Smooth muscle cell (in vitro differentiated cells): ENCODE measurements around the gene PCNX1. TPM values are rescaled to one million over a fixed set of nuclear protein-coding genes. Genes with fewer than 3 reads are reported as not detected.

Source experiments
- DNase-seq: peaks from one replicate; lab custom pipeline; 2025; ENCODE audit not compliant: unreplicated experiment; lab: John Stamatoyannopoulos, UW
- H2AFZ ChIP-seq: fragments of 200-600 bp; sonication (generic); 2 replicates; pipeline ENCODE4 v1.6.0; 2016; ENCODE audit warnings: antibody characterized with exemption, low read depth, mild to moderate bottlenecking
- H3F3A ChIP-seq: fragments of 200-600 bp; sonication (generic); 2 replicates; pipeline ENCODE4 v1.6.0; 2017; ENCODE audit warnings: antibody characterized with exemption, low read depth
- H3K27ac ChIP-seq: fragments of 200-600 bp; sonication (generic); 2 replicates; pipeline ENCODE4 v1.5.1; 2016; ENCODE audit warnings: low read depth, mild to moderate bottlenecking
- H3K27me3 ChIP-seq: fragments of 200-600 bp; sonication (generic); 2 replicates; pipeline ENCODE4 v1.6.1; 2016; ENCODE audit warnings: low read depth, mild to moderate bottlenecking
- H3K36me3 ChIP-seq: fragments of 200-600 bp; sonication (generic); 2 replicates; pipeline ENCODE4 v1.5.1; 2016; ENCODE audit warnings: low read depth
- H3K4me1 ChIP-seq: fragments of 200-600 bp; sonication (generic); 2 replicates; pipeline ENCODE4 v1.5.1; 2016; ENCODE audit warnings: low read depth
- H3K4me2 ChIP-seq: fragments of 200-600 bp; sonication (generic); 2 replicates; pipeline ENCODE4 v1.6.0; 2016; ENCODE audit warnings: mild to moderate bottlenecking
- H3K4me3 ChIP-seq: fragments of 200-600 bp; sonication (generic); 2 replicates; pipeline ENCODE4 v1.5.1; 2016; ENCODE audit warnings: mild to moderate bottlenecking
- H3K79me2 ChIP-seq: fragments of 200-600 bp; sonication (generic); 2 replicates; pipeline ENCODE4 v1.6.0; 2016; ENCODE audit warnings: low read depth, mild to moderate bottlenecking
- H3K9ac ChIP-seq: fragments of 200-600 bp; sonication (generic); 2 replicates; pipeline ENCODE4 v1.6.0; 2016; ENCODE audit warnings: low read depth
- H3K9me3 ChIP-seq: fragments of 200-600 bp; sonication (generic); replicated peaks from 2 replicates; pipeline ENCODE4 v1.5.1; 2016; ENCODE audit warnings: low read depth
- H4K20me1 ChIP-seq: fragments of 200-600 bp; sonication (generic); 2 replicates; pipeline ENCODE4 v1.6.0; 2016; ENCODE audit warnings: low read depth
- WGBS: methylation state at CpG from one replicate; pipeline ENCODE4 v1.1.7; 2016; ENCODE audit warnings: low lambda C conversion rate; 5-methylcytosine and 5-hydroxymethylcytosine counted together
- polyA plus RNA-seq: library from polyadenylated mRNA; unstranded; fragments of >200 nt; fragmentation: Nextera tagmentation; extraction: Ambion mirVana; gene quantifications from 2 replicates; pipeline ENCODE4 v1.2.1, GENCODE V29; 2016
- total RNA-seq: library from RNA; depleted of rRNA; stranded (reverse); fragments of >200 nt; gene quantifications from 2 replicates; pipeline ENCODE4 v1.2.3, GENCODE V29; 2014
- TF ChIP-seq, protein P1 (sequence below): fragments of 200-600 bp; sonication (generic); IDR thresholded peaks from 2 replicates; pipeline ENCODE4 v1.5.1; 2017; ENCODE audit warnings: borderline replicate concordance, mild to moderate bottlenecking, antibody characterized with exemption; ENCODE audit not compliant: insufficient read depth, poor library complexity, severe bottlenecking

The PCNX1 gene
- total and polyA plus RNA-seq, 2 experiments from 2014 or later: 12.2 to 68.2 TPM

DNA sequence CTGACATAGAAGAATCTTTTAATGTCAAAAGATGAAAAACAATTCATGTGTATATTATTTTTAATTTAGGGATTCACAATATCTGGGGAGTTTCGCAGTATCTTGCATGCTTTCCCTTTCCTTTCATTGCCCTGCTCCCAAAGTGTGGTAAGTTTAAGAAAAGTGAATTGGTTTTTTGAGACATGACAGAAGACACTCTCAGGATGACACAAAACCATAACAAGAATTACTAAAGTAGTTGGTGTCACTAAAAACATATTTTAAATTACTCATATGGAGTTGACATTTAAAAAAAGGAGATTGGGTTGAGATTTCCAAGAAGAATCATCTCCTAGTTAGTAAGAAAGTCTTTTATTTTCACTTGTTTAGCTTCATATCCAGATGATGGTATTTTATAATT is 5.1 kb upstream of the PCNX1 start:
- no peak for DNase-seq
- Histone ChIP-seq H3K27ac (peak overlapping the region; percentile 77), H3K79me2 (no peaks in the 10 kb centered on the region), H3F3A (peaks cover 7% of the 10 kb centered on the region), H4K20me1 (no peaks in the 10 kb centered on the region), H2AFZ (no peak overlapping the region), H3K36me3 (no peaks in the 10 kb centered on the region), H3K4me3 (no peak overlapping the region), H3K4me1 (peaks cover 17% of the 10 kb centered on the region), H3K9me3 (no peaks in the 10 kb centered on the region), H3K27me3 (no peaks in the 10 kb centered on the region), H3K9ac (no peak overlapping the region), H3K4me2 (no peak overlapping the region)
- WGBS: 100% methylated on average over 1 of the region's 1 CpG
- TF ChIP-seq, protein P1, sequence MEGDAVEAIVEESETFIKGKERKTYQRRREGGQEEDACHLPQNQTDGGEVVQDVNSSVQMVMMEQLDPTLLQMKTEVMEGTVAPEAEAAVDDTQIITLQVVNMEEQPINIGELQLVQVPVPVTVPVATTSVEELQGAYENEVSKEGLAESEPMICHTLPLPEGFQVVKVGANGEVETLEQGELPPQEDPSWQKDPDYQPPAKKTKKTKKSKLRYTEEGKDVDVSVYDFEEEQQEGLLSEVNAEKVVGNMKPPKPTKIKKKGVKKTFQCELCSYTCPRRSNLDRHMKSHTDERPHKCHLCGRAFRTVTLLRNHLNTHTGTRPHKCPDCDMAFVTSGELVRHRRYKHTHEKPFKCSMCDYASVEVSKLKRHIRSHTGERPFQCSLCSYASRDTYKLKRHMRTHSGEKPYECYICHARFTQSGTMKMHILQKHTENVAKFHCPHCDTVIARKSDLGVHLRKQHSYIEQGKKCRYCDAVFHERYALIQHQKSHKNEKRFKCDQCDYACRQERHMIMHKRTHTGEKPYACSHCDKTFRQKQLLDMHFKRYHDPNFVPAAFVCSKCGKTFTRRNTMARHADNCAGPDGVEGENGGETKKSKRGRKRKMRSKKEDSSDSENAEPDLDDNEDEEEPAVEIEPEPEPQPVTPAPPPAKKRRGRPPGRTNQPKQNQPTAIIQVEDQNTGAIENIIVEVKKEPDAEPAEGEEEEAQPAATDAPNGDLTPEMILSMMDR: no peak

DNA sequence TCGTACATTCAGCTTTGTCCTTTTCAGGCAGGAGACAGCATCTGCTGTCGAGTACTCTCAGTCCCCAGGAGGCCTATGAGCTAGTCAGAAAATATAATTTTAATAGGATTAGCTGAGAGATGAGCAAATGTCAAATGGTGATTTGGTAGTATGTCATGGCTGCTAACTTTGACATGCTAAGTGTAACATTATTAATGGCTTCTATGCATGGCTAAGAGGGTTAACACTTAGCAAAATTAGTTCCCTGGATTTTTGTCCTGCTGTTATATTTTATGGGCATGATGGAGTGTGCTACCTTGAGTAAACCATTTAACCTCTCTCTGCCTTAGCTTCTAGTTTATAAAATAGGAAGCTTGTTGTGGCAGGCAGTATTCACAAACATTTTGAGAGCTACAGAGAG is 2.9 kb upstream of the PCNX1 start:
- Histone ChIP-seq H3K79me2 (peaks cover 18% of the 10 kb centered on the region), H3K9ac (no peak overlapping the region), H3K36me3 (no peaks in the 10 kb centered on the region), H3K27me3 (no peaks in the 10 kb centered on the region), H3K4me1 (peaks cover 22% of the 10 kb centered on the region), H2AFZ (no peak overlapping the region), H3K27ac (peak overlapping the region; percentile 88), H3K9me3 (no peaks in the 10 kb centered on the region), H3K4me2 (no peak overlapping the region), H3K4me3 (no peak overlapping the region), H3F3A (peaks cover 7% of the 10 kb centered on the region), H4K20me1 (peaks cover 13% of the 10 kb centered on the region)
- no peak for DNase-seq
- 90% methylated on average over 2 of the region's 2 CpGs for WGBS
- TF ChIP-seq, protein P1: no peak

DNA sequence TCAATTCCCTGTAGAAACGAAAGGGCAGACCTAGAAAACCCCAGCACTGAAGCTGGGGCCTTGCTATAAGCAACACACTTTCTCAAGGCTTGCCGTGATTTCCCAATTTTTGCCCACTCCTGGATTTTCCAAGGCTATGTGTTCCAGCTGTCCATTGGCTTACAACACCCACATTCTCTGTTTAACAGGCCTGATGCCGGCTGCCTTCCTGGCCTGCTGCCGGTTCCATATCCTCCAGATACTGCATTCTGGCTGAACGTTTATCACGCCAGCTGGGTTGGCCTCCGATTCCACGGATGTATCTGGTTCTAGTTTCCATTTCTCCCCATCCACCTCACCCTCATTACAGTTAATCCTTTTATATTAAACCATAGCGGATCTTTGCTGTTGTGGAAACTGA is 2.0 kb upstream of the PCNX1 start:
- H3K79me2 ChIP-seq: peaks cover 25% of the 10 kb centered on the region
- peak overlapping the region; percentile 1 for H3K4me3 ChIP-seq
- peaks cover 20% of the 10 kb centered on the region for H4K20me1 ChIP-seq
- peaks cover 26% of the 10 kb centered on the region for H3K4me1 ChIP-seq
- no peaks in the 10 kb centered on the region for H3K36me3 ChIP-seq
- no peaks in the 10 kb centered on the region for H3K9me3 ChIP-seq
- peak overlapping the region; percentile 49 for H2AFZ ChIP-seq
- 25% methylated on average over 9 of the region's 9 CpGs for WGBS
- DNase-seq: no peak
- H3K27me3 ChIP-seq: no peaks in the 10 kb centered on the region
- H3K27ac ChIP-seq: peak overlapping the region; percentile 88
- peaks cover 7% of the 10 kb centered on the region for H3F3A ChIP-seq
- H3K9ac ChIP-seq: no peak overlapping the region
- peak overlapping the region; percentile 61 for H3K4me2 ChIP-seq
- TF ChIP-seq, protein P1: no peak

DNA sequence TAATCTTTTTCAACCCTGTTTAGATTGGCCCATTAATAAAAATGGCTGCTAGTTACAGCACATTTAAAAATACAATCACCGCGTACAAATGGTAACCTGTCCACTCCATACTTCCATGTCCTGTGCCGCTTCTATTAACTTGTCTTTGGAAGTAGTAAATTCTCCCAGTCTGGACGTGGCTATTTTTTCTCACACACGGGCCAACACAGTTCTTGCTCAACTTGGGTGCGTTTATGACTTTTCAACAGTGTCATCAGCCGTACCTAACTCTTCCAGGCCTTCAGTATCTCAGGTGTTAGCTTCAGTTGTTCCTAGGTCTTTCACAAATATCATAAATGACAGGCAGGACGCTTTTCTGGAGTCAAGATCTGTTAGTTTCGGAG is 475 bp upstream of the PCNX1 start:
- Histone ChIP-seq H3F3A (peaks cover 7% of the 10 kb centered on the region), H3K9me3 (no peaks in the 10 kb centered on the region), H3K4me1 (peaks cover 41% of the 10 kb centered on the region), H3K4me2 (peak overlapping the region; percentile 77), H3K27me3 (no peaks in the 10 kb centered on the region), H2AFZ (peak overlapping the region; percentile 56), H3K79me2 (peaks cover 40% of the 10 kb centered on the region), H3K36me3 (no peaks in the 10 kb centered on the region), H3K27ac (peak overlapping the region; percentile 88), H4K20me1 (peaks cover 35% of the 10 kb centered on the region), H3K9ac (peak overlapping the region; percentile 94), H3K4me3 (peak overlapping the region; percentile 86)
- TF ChIP-seq, protein P1: no peak
- DNase-seq: no peak
- 39% methylated on average over 9 of the region's 9 CpGs for WGBS
